ENCODE data around the gene ARSG.

DNA sequence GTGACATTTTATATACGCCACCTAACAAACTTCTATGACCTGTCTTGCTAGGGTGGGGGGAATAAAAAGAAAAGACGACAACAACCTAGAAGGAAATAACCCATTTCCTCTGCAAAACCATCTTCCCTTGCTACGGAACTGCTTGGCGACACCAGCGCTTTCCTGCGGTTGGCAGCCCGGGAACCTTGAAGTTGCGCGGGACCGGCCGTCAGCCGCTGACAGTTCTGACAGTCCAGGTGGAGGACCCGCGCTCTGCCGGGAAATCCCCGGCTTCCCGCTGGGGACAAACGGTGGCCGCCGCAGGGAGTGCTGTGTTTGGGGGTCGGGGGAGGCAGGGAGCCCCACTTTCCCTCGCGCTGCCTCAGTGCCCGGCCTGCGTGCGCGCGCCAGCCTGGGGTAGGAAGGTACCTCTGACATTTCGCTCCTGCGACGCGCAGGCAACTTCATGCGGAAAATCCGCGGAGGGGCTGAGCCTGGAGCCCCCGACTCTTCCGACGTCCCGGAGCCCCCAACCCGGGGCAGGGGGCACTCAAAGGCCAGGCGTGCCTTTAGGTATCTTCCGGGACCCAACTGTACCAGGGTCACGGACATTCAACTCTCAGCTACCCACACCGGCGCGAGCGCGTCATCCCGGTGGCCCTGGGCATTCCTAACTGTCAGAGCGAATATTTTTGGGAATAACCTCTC, 884 bp upstream of the ARSG start:
- TF ChIP-seq NR2C2 (CRISPR knock-in tag; IDR thresholded peaks at IDR 0.05) (no peak), ZNF423 (CRISPR knock-in tag; IDR thresholded peaks at IDR 0.05) (peak; percentile 60; the same call in 1 of the 2 replicates), GABPB1 (CRISPR knock-in tag; IDR thresholded peaks at IDR 0.05) (0 out of 2 replicates have a peak, but pooled peaks have one; percentile 31), ZNF416 (CRISPR knock-in tag; IDR thresholded peaks at IDR 0.05) (no peak), ZNF671 (CRISPR knock-in tag; IDR thresholded peaks at IDR 0.05) (no peak), NR3C1 (CRISPR knock-in tag; conservative IDR thresholded peaks at IDR 0.05; ENCODE audit: low read depth) (no peak), SMAD3 (CRISPR knock-in tag; IDR thresholded peaks at IDR 0.05; ENCODE audit: borderline replicate concordance) (no peak), KAT7 (CRISPR knock-in tag; IDR thresholded peaks at IDR 0.05; ENCODE audit: borderline replicate concordance) (no peak), TP53 (CRISPR knock-in tag; IDR thresholded peaks at IDR 0.05) (no peak)
- TF ChIP-seq, protein P1, sequence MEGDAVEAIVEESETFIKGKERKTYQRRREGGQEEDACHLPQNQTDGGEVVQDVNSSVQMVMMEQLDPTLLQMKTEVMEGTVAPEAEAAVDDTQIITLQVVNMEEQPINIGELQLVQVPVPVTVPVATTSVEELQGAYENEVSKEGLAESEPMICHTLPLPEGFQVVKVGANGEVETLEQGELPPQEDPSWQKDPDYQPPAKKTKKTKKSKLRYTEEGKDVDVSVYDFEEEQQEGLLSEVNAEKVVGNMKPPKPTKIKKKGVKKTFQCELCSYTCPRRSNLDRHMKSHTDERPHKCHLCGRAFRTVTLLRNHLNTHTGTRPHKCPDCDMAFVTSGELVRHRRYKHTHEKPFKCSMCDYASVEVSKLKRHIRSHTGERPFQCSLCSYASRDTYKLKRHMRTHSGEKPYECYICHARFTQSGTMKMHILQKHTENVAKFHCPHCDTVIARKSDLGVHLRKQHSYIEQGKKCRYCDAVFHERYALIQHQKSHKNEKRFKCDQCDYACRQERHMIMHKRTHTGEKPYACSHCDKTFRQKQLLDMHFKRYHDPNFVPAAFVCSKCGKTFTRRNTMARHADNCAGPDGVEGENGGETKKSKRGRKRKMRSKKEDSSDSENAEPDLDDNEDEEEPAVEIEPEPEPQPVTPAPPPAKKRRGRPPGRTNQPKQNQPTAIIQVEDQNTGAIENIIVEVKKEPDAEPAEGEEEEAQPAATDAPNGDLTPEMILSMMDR (IDR thresholded peaks at IDR 0.05): no peak
- TF ChIP-seq, protein P2, sequence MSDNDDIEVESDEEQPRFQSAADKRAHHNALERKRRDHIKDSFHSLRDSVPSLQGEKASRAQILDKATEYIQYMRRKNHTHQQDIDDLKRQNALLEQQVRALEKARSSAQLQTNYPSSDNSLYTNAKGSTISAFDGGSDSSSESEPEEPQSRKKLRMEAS (CRISPR knock-in tag; IDR thresholded peaks at IDR 0.05): no peak
- TF ChIP-seq, protein P3, sequence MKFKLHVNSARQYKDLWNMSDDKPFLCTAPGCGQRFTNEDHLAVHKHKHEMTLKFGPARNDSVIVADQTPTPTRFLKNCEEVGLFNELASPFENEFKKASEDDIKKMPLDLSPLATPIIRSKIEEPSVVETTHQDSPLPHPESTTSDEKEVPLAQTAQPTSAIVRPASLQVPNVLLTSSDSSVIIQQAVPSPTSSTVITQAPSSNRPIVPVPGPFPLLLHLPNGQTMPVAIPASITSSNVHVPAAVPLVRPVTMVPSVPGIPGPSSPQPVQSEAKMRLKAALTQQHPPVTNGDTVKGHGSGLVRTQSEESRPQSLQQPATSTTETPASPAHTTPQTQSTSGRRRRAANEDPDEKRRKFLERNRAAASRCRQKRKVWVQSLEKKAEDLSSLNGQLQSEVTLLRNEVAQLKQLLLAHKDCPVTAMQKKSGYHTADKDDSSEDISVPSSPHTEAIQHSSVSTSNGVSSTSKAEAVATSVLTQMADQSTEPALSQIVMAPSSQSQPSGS (CRISPR knock-in tag; IDR thresholded peaks at IDR 0.05; ENCODE audit: borderline replicate concordance, low read depth): no peak
- TF ChIP-seq, protein P4, sequence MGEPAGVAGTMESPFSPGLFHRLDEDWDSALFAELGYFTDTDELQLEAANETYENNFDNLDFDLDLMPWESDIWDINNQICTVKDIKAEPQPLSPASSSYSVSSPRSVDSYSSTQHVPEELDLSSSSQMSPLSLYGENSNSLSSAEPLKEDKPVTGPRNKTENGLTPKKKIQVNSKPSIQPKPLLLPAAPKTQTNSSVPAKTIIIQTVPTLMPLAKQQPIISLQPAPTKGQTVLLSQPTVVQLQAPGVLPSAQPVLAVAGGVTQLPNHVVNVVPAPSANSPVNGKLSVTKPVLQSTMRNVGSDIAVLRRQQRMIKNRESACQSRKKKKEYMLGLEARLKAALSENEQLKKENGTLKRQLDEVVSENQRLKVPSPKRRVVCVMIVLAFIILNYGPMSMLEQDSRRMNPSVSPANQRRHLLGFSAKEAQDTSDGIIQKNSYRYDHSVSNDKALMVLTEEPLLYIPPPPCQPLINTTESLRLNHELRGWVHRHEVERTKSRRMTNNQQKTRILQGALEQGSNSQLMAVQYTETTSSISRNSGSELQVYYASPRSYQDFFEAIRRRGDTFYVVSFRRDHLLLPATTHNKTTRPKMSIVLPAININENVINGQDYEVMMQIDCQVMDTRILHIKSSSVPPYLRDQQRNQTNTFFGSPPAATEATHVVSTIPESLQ (CRISPR knock-in tag; IDR thresholded peaks at IDR 0.05): no peak
